ENCODE measurements around the gene HAUS1.
A peak's percentile ranks its signal among the peaks of the same experiment; 100 is the strongest.
"Not testable (repeated sequence)": the region's sequence is repeated elsewhere in the genome, so short reads cannot be mapped to it uniquely, and the experiment has no call there.

HAUS1 gene

DNA sequence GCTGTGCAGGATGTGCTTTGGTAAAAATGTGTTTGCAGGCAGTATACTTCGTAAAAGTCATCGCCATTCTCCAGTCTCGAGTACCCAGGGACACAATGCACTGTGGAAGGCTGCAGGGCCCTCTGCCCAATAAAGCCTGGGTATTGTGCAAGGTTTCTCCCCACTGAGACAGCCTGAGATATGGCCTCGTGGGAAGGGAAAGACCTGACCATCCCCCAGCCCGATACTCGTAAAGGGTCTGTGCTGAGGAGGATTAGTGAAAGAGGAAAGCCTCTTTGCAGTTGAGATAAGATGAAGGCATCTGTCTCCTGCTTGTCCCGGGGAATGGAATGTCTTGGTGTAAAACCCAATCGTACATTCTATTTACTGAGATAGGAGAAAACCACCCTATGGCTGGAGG, 15.7 kb upstream of the HAUS1 start:
- DNase-seq (ENCODE audit: low read depth, low spot score) = not testable (repeated sequence)

DNA sequence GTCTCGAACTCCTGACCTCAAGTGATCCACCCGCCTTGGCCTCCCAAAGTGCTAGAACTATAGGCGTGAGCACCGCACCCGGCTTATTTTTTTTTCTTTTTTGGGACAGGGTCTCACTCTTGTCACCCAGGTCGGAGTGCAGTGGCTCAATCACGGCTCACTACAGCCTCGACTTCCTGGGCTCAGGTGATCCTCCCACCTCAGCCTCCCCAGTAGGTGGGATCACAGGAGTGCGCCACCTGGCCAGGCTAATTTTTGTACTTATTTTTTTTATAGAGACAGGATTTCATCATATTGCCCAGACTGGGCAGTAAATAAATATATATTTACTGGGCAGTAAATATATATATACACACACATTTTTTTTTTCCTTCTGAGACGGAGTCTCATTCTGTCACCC, 8.7 kb upstream of the HAUS1 start:
- DNase-seq (ENCODE audit: low read depth, low spot score) = no peak

DNA sequence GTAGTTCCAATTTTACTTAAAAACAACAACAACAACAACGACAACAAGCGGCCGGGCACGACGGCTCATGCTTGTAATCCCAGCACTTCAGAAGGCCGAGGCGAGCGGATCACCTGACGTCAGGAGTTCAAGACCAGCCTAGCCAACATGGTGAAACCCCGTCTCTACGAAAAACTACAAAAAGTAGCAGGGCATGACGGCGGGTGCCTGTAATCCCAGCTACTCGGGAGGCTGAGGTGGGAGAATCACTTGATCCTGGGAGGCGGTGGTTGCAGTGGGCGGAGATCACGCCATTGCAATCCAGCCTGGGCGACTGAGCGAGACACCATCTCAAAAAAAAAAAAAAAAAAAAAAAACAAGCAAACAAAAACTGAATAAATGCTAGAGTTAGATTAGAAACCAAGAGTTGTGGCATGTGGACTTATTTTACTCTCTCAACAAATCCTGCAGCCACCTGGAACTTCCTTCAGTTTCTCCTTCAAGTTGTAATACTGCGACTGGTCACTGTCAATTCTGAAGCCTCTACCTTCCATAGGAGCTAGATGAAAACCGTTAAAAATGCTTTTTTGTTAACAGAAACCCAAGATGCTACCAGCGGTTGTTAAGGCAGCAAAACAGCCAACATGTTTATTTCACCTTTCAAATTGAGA, 7.4 kb upstream of the HAUS1 start:
- no peak for DNase-seq (ENCODE audit: low read depth, low spot score)

DNA sequence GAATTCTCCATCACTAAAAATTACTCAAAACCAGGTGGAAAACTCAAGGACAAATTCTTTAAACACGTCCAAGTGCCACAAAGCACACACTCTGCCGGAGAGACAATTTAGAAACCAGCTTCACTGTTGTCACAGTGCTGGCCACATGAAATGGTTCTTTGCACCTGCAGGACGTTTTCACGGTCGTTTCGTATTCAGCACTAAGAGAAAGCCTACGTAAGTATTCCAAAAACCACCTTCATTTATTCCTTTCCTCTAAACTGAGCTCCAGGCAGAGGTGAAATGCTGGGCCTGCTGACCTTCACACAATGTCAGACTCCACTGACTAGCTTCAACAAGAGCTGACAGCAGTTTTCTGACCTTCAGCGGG, 6.8 kb upstream of the HAUS1 start:
- DNase-seq (ENCODE audit: low read depth, low spot score) = no peak

DNA sequence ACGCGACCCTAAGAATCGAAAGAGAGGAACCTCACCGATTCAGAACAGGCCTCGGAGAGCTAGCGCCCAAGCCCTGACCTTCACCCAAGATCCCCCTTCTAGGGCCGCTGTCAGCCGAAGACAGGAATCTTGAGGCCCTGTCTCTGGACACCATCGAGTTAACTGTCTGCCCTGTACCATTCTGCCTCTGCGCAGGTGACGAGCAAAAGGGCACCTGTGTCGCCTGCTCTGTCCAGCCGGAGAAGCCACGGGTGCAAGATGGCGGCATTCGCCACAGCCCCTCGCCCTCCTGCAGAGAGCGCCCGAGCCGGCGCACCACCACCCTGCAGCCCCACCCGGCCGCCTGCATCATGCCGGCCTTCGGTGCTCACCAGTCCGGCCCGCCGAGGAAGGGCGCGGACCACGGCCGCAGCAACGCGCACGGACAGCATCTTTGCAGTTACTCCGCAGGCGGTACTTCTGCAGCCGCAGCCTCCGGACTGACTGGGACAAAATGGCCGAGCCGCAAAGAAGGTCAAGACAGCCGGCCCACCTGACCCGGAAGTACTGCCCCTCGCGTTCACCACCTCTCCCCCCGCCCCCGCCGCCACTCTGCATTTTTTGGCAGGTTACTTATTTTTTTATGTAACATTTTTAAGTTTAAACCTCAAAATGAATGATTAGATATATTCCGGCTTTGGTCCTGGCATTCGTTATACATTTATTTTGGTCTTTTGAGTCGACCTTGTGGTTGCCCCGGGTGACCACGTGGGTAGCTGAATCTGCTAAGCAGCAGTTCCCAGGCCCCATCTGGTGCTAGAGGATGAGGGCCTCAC, 6.2 kb upstream of the HAUS1 start, which contains the start of gene ATP5F1A:
Gene ATP5F1A, minus strand, starts transcription at position 496 of the 815 bp plus-strand sequence. Its CDS starts 65 bp downstream, at position 431.
- DNase-seq (ENCODE audit: low read depth, low spot score) = peak; percentile 50

DNA sequence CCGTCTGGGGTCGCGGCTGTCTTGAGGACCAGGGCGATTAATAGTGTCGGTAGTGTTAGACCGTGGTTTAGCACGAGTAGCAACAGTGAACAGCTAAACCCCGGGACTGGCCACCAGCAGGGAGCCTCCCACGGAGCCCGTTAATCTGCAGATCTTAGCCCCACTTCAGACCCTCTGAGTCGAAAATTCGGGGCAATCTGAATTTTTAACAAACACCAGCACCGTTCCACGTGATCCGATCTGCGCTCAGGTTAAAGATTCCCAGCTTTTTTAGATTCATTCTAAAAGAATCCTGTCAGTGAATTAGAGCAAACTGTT, 5.6 kb upstream of the HAUS1 start:
- DNase-seq (ENCODE audit: low read depth, low spot score) = no peak

DNA sequence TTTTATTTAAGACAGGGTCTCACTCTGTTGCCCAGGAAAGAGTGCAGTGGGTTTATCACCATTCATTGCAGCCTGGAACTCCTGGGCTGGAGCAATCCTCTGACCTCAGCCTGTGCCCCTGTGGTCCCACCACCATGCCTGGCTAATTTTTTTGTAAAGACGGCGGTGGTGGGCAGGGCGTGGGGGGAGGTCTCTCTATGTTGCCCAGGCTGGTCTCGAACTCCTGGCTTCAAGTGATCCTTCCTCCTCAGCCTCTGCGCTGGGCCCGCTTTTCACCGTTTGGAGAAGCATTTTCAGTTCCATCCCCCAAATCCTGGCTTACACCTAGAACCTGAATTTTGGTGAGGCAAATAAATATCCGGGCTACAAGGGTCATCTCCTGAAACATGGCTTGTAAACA, 4.7 kb upstream of the HAUS1 start:
- no peak for DNase-seq (ENCODE audit: low read depth, low spot score)

DNA sequence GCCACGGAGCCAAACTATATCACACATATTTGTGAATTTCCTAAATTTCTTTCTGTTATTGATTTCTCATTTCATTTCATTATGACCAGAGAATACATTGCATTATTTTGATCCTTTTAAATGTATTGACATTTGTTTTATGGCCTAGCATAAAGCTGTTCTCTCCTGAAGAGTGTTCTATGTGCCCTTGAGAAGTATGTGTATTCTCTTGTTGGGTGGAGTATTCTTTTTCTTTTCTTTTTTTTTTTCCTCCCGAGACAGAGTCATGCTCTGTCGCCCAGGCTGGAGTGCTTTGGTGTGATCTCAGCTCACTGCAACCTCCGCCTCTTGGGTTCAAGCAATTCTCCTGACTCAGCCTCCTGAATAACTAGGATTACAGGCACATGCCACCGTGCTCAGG, 5.2 kb downstream of the HAUS1 start:
- DNase-seq (ENCODE audit: low read depth, low spot score) = no peak

DNA sequence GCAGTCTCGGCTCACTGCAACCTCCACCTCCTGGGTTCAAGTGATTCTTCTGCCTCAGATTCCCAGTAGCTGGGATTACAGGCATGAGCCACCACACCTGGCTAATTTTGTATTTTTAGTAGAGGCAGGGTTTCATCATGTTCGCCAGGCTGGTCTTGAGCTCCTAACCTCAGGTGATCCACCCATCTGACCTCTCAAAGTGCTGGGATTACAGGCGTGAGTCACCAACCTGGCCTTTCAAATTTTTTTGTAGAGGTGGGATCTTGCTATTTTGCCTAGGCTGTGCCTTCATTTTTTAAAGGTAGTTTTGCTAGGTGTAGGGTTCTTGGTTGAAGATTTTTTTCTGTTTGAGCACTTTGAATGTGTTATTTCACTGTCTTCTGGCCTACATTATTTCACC, 6.2 kb downstream of the HAUS1 start:
- DNase-seq (ENCODE audit: low read depth, low spot score) = no peak

DNA sequence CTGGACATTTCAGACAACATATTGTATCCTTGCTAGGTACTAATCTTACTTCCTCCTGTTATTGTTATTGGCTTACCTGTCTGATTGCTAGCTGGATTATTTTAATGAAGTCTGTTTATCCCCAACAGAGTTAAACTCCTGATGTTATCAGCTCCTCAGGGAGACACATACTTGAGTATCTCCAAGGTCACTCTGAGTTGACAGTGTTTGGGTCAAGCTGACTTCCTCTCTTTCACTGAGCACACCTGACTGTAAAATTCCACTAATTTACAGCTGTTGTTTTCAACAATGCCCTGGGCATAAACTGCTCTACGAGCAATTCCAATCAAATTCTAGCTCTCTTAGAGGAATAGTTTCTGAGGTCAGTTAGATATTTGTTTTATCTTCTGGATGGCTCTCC, 9.6 kb downstream of the HAUS1 start:
- no peak for DNase-seq (ENCODE audit: low read depth, low spot score)

DNA sequence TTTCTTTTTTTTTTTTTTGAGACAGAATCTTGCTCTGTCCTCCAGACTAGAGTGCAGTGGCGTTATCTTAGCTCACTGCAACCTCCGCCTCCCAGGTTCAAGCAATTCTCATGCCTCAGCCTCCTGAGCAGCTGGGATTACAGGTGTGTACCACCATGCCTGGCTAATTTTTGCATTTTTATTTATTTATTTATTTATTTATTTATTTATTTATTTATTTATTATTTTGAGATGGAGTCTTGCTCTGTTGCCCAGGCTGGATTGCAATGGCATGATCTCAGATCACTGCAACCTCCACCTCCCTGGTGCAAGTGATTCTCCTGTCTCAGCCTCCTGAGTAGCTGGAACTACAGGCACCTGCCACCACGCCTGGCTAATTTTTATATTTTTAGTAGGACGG, 22.4 kb downstream of the HAUS1 start:
- not testable (repeated sequence) for DNase-seq (ENCODE audit: low read depth, low spot score)

DNA sequence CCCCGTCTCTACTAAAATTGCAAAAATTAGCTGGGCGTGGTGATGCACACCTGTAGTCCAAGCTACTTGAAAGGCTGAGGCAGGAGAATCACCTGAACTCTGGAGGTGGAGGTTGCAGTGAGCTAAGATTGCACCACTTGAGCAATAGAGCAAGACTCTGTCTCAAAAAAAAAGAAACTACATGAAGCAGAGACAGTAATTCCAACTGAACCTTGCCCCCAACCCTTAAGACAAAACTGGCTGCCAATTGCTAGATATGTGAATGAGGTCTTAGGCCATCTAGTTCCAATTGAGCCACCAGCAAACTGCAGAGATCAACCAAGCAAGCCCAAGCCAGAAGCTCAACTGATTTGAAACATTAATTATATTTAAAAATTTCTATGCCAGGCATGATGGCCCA, 25.9 kb downstream of the HAUS1 start:
- DNase-seq (ENCODE audit: low read depth, low spot score) = no peak

DNA sequence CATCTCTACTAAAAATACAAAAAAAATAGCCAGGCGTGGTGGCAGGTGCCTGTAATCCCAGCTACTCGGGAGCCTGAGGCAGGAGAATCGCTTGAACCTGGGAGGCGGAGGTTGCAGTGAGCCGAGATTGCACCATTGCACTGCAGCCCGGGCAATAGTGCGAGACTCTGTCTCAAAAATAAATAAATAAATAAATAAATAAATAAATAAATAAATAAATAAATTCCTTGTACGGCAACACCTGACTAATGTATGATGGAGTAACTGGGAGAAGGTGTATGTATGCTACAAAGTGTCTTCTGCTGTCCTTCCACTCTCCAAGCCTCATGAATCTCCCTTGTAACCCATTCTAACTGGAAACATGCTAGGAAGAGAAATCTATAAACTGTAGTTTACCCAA, 26.4 kb downstream of the HAUS1 start:
- DNase-seq (ENCODE audit: low read depth, low spot score) = not testable (repeated sequence)

DNA sequence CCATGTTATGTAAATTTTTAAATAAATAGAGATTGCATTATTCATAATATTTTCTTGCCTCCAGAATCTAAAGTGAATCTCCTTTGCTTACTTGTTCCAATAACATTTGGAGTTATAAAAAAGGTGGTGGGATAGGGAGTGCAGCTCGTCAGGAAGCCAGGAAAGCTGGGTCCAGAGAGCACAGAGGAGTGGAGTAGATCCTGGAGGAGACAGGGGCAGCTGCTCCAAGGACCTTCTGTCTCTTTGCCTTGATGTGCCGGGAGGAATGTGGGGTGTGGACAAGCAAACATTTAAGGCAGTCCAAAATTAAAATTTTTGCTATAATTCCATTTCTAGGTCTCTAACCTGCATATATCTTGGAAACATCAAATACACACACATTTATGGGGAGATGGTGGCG, 29.3 kb downstream of the HAUS1 start:
- no peak for DNase-seq (ENCODE audit: low read depth, low spot score)

DNA sequence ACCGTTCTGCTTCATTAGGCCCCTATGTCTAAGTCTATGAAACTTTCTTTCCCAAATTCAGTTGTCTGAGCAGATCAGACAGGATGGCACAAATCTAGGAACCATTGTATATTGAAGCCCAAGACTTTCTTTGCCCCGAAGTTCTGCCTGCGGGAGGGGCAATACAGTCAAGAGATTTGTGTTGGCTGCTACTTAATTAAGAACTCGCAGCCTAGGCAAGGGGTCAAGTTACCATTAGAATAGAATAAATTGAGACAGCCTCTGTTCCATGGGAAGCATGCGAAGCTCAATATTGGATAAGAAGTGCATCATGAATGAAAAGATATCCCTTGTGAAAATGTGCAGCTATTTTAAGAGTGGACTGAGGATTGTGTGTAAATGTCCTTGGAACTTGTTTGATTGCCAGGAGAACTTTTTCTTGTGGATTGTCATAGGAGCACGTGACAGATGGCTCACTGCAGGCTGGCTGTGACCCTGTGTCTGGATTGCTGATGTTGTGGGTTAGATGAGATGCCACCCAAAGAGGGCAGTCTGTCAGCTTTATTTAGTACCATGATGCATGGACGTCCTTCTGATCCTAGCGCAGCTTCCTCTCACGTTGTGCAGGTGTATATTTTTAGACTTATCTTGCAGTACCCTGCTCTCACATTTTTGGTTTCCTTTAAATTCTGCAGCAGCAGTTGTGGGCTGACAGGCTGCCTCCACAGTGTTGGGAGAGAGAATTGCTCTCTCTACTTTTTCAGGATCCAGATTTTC, 30.9 kb downstream of the HAUS1 start:
- no peak for DNase-seq (ENCODE audit: low read depth, low spot score)

DNA sequence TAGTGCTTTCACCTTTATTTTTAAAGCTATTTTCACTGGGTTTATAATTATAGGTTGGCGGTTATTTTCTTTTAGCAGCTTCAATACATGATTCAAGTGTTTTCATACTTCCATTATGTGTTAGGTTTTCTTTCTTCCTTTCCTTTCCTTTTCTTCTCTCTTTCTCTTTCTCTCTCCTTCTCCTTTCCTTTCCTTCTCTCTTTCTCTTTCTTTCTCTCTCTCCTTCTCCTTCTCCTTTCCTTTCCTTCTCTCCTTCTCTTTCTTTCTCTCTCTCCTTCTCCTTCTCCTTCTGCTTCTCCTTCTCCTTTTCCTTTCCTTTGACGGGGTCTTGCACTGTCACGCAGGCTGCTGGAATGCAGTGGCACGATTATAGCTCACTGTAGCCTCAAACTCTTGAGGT, 36.0 kb downstream of the HAUS1 start:
- DNase-seq (ENCODE audit: low read depth, low spot score) = no peak

DNA sequence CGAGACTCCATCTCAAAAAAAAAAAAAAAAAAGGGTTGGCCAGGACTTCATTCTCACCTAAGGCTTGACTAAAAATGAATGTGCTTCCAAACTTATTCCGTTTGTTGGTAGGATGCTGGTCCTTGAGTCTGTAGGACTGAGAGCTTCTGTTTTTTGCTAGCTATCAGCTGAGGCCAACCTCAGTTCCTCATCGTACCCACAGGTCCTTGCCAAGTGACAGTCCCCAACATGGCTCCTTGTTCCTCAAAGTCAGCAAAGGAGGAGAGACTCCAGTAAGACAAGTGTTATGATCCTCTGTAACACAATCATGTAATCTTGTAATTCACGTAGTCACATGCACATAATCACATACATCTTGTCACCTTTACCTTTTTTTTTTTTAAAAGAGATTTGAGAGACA, 37.0 kb downstream of the HAUS1 start:
- no peak for DNase-seq (ENCODE audit: low read depth, low spot score)

DNA sequence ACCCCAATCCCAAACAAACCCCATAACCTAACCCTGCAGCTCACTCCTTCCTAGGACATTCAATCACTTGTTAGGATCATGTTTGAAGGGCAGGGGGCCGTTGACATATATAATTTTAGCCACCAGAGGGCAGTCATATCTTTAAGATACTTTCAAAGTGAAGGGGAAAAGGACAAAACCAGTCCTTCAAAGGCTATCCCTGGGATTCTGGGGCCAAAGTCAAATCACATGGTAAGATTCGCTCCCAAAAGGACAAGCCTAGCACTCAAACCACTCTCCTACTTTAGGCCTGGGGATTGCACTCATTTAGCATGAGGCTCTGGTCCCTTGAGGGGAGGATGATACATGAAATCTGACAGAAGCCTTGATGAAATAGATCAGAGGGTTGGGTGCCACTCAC, 44.6 kb downstream of the HAUS1 start:
- no peak for DNase-seq (ENCODE audit: low read depth, low spot score)

DNA sequence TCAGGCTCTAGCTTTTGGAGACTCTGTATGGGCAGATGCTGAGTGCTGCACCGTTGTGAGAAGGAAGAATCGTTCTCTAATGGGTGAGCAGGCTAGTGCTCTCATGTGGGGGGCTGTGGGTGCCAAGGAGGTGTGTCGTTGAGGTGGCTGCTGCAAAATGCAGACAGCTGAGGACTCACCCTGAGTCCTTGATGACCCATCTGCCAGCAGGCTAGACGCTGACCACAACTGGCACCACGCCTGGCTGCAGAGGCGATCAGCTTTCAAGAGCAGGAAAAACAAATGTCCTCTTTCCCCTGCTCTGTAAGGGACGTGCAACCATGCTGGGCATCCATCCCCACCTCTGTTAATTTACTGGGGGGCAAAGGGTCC, 48.2 kb downstream of the HAUS1 start:
- DNase-seq (ENCODE audit: low read depth, low spot score) = no peak

DNA sequence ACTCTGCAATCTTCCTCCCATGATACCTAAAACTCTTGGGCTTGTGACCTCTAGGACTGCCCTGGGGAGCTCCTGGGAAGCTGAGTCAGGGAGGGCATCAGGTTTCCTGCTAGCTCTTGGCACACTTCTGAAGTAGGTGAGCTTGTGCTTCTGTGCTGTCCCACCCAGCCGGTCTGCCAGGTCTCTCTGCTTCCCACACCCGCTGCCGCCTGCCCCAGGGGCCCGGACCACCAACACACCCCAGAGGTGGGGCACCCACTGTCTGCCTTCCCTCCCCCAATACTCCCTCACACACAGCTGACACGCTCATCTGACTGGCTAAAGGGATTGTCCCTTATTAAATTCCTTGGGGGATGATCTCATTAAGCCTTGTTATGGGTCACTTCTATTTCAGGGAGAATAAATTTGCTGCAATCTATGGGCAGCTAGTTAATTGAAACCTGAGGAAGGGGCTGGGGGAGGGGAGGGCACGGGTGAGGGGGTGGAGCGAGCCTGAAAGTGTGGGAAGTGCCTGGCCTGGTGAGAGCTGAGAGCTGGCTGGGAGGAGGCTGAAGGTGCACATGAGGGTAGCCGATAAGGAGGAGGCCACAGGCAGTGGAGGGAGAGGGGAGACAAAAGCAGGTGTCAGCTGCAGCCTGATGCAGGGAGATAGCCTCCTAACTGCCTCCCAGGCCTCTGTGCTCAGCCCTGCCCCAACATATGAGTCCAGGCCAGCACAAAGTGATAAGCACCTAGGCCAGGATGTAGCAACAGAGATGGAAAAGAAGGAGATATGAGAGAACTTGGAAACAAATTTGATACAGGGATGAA, 48.8 kb downstream of the HAUS1 start:
- no peak for DNase-seq (ENCODE audit: low read depth, low spot score)

DNA sequence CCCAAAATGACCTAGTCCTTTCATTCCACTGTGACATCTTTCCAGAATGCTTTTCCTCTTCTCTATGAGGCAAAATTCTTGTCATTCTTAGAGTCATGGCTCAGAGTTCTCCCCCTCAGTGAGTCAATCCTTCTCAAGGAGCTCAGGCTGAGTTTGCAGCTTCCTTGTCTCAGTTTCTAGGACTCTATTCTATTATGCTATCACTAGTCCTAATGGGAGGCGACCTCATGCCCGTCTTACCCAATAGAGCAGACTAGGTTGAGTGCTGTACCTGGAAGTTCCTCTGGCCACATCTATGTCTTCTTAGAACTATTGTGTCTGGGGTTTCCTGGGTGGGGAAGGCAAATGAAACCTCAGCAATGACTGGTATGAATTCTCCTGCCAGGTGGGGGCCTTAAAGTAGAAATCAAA, 51.5 kb downstream of the HAUS1 start:
- no peak for DNase-seq (ENCODE audit: low read depth, low spot score)

DNA sequence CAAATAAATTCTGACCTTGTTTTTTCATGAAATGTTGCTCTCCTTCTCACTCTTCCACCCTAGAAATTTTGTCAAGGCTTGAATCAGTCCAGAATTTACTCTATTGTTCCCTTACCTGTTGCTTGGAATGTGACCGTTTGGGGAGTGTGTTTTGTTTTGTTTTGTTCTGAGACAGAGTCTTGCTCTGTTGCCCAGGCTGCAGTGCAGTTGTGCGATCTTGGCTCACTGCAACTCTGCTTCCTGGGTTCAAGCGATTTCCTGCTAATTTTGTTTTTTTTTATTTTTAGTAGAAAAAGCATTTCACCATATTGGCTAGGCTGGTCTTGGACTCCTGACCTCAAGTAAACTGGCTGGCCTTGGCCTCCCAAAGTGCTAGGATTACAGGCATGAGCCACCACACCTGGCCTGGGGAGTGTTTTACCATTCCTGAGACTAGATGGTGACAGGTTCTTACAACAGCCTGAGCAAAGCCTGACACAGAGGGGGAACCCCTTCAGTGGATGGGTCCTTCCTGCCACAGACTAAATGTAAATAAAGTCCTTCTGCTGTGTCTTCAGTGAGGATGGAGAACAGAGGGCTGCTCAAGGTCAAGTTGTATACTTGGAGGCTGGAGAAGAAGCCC, 52.0 kb downstream of the HAUS1 start:
- no peak for DNase-seq (ENCODE audit: low read depth, low spot score)
